Measurements from ENCODE around the gene NCOA6. TPM values are rescaled to one million over a fixed set of nuclear protein-coding genes. Genes with fewer than 3 reads are reported as not detected.

The NCOA6 gene
- total RNA-seq, 1 experiment from 2014 or later: 7.5 TPM

DNA sequence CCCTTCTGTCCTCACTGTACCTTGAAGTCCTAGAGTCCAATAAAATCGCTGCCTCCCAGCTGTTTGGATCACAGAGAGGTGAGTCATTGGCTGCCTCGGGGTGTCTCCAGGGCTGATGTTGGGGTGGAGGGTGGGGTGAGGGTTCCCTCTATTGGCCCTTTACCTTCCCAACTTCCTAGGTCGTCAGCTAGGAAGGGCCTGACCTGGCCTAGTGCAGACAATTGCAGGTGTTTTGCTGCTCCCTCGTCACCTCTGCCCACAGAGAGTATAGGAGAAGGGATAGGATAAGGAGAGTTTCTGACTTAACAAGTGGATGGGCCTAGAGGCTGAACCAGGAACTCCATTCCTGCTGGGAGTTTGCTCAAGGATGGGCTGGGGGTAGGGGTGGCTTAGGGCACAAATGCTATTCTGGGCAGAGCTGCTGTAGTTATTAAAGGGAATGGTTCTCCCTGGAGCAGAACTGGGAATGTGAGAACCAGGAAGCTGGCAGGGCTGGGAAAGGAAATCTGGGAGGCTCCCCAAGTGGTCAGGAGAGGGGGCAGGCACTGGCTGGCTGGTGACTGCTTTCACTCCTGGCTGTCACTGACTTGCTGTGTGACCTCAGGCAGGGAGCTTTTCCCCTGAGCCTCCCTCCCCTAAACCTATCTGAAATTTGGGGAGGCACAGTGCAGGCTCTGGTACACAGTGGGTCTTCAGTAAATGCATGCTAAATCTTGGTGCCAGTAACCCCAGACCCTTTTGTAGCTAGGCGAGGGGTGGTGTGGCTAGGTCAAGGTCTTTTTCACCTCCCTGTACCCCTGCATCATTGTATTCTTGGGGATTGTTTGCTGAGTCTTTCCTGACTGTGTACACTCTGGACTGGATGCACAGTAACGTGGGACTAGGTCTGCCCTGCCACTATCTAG is 119.8 kb downstream of the NCOA6 start:
- peak; percentile 45 for DNase-seq (ENCODE audit: low read depth)

GRCh38 chr20:34705008-34705396 is 120.4 kb downstream of the NCOA6 start:
- DNase-seq (ENCODE audit: low read depth): no peak

DNA sequence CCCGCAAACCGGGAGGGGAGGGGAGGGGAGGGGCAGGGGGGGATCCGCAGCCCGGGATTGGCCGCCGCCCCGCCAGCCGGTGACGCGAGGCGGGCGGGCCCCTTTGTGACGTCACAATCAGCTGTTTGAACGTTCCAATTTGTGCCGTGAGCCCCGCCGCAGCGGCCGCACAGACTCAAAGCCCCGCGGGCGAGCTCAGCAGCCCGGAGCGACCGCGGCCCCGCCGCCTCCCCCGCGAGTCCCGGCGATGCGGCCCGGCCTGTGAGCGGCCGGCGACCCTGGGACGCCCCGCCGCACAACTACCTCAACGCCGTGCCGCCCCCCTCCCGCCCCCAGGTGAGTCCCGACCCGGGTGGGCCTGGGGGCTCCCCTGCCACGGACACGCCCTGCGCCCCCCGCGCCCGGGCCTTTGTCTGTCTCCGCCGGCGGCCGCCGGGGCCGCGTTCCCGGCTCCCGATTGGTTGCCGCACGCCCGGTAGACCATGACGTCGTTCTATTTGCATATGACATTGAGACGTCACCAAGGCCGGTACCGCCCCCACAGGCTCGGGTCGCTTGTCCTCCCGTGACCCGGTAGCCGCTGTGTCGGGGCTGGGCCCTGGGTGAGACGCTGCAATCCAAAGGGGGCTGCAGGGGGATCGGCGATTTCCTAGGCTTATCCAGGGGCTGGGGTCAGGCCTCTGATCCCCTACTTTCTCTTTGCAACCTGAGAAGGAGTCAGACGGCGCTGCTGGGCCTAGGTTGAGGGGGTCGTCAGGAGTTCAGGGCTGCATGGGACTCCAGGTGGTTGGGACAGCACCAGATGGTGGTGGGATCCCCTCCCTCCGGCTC is 121.1 kb downstream of the NCOA6 start, which contains the start of gene TP53INP2:
Gene TP53INP2 (plus strand): TSS at position 168 of the 831 bp plus-strand sequence. CDS start 4,396 bp downstream, outside the sequence.
- peak; percentile 55 for DNase-seq (ENCODE audit: low read depth)

- no peak for DNase-seq (ENCODE audit: low read depth)
Measured at GRCh38 chr20:34703424-34704176, 121.9 kb downstream of the NCOA6 start.

DNA sequence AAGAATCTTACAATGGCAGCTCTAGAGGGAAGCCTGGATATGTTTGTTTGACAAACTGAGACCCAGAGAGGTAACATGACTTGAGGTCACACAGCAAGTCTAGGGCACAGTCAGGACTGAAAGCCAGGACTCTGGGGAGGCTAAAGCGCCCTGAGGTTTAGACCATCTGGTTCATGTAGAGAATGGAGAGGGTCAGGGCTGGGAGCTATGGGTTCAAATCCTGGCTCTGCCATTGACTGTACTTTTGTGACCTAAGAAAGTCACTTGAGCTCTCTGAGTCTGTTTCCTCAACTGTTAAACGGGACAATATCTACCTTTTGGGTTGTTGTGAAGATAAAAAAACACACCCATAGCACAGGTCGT is 122.4 kb downstream of the NCOA6 start:
- DNase-seq (ENCODE audit: low read depth): no peak

- DNase-seq (ENCODE audit: low read depth): no peak
Measured at GRCh38 chr20:34701405-34702085, 123.9 kb downstream of the NCOA6 start.

- DNase-seq (ENCODE audit: low read depth): no peak
Measured at GRCh38 chr20:34693414-34693813, 132.0 kb downstream of the NCOA6 start.

GRCh38 chr20:34691838-34692237 is 133.6 kb downstream of the NCOA6 start:
- no peak for DNase-seq (ENCODE audit: low read depth)

GRCh38 chr20:34689486-34689885 is 136.0 kb downstream of the NCOA6 start:
- DNase-seq (ENCODE audit: low read depth): peak; percentile 46

- no peak for DNase-seq (ENCODE audit: low read depth)
Measured at GRCh38 chr20:34683667-34684066, 141.8 kb downstream of the NCOA6 start.

DNA sequence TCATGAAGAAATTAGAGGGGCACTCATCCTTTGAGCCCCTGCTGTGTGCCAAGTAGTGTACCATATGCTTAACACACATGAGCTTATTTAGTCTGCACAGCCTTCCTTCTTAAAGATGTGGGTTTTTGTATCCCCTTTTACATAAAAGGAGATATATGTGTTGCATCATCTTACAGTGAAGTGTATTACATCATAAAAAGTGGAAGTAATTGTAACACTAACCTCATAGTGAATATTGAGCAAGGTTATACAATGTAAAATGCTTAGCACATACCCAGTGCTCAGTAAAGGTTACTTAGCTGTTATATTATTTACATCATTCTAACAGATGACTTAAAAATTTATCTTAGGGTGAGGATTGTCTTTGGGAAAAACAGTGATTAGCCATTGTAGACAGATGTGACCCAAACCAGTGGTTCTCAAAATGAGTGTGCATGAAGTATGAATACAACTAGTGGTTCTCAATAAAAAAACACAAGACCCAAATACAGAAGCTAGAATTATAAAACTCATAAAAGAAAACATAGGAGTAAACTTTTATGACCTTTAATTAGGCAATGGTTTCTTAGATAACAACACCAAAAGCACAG is 144.8 kb downstream of the NCOA6 start:
- no peak for DNase-seq (ENCODE audit: low read depth)

DNA sequence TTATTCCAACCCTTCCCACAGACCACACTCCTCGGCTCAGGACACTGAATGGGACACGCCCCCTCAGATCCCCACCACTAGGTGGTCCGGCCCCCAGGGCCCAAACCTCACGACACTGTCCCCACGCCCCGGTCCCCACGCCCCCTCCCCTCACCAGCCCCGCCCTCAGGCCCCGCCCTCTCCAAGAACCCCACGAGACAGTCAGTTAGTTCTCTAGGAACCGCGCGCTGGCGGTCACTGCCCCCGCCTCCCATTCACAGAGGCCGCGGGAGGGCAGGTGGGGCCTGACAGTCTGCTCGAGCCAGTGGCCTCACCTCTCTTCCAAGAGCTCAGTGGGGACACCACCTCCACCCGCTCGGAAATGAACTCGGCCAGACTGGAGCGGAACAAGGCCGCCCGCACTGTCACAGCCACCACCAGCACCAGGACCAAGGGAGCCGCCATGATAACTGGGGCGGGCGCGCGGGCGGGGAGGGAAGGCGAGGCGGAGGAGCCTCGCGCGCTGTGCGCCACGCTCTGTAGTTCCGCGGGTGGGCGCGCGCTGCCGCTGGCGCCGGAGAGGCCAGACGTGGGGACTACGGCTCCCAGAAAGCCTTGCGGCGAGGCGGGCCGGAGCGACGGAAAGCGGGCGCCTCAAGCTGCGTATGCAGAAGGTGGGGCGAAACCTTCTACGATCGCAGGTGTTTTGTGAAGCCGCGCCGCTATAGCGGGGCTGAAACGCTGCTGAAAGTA is 148.6 kb downstream of the NCOA6 start, which contains the start of gene PIGU:
Gene PIGU (minus strand): TSS at position 451 of the 732 bp plus-strand sequence. CDS start 7 bp downstream, at position 444.
- peak; percentile 94 for DNase-seq (ENCODE audit: low read depth)

GRCh38 chr20:34675993-34676641 is 149.3 kb downstream of the NCOA6 start:
- DNase-seq (ENCODE audit: low read depth): no peak

DNA sequence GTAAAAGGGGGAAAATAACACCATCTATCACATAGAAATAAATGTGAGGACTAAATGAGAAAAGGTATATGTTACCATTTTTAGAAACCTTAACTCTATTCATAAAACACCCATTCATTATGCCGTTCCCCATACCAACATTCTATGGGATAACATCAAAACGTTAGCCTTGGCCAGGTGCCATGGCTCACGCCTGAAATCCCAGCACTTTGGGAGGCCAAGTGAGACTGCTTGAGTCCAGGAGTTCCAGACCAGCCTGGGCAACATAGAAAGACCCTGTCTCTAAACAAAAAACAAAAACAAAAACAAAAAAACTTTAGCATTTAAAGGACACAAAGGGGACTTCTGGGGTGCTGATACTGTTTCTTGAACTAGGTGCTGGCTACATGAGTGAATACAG is 149.9 kb downstream of the NCOA6 start:
- no peak for DNase-seq (ENCODE audit: low read depth)

- no peak for DNase-seq (ENCODE audit: low read depth)
Measured at GRCh38 chr20:34673412-34673811, 152.0 kb downstream of the NCOA6 start.

DNA sequence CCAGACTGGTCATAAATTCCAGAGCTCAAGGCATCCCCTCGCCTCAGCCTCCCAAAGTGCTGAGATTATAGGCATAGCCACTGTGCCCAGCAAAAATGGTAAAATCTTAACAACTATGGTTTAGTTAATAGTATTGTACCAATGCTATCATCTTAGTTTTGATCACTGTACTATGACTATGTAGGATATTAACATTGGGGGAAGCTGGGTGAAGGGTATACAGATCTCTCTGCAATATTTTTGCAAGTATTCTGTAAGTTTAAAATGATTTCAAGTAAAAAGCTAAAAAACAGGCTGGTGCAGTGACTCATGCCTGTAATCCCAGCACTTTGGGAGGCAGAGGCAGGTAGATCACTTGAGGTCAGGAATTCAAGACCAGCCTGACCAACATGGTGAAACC is 156.4 kb downstream of the NCOA6 start:
- DNase-seq (ENCODE audit: low read depth): no peak
